ENCODE measurements around the gene SHC2.

DNA sequence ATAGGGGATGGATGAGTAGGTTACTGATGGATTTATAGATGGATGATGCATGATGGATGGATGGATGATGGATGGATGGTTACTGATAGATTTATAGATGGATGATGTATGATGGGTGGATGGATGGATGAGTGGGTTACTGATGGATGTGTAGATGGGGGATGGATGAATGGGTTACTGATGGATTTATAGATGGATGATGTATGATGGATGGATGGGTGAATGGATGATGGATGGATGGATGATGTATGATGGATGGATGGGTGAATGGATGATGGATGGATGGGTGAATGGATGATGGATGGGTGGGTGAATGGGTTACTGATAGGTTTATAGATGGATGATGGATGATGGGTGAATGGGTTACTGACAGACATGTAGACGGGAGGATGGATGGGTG lies 45.5 kb downstream of the SHC2 start:
- TF ChIP-seq, protein P1, sequence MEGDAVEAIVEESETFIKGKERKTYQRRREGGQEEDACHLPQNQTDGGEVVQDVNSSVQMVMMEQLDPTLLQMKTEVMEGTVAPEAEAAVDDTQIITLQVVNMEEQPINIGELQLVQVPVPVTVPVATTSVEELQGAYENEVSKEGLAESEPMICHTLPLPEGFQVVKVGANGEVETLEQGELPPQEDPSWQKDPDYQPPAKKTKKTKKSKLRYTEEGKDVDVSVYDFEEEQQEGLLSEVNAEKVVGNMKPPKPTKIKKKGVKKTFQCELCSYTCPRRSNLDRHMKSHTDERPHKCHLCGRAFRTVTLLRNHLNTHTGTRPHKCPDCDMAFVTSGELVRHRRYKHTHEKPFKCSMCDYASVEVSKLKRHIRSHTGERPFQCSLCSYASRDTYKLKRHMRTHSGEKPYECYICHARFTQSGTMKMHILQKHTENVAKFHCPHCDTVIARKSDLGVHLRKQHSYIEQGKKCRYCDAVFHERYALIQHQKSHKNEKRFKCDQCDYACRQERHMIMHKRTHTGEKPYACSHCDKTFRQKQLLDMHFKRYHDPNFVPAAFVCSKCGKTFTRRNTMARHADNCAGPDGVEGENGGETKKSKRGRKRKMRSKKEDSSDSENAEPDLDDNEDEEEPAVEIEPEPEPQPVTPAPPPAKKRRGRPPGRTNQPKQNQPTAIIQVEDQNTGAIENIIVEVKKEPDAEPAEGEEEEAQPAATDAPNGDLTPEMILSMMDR (IDR thresholded peaks at IDR 0.05; ENCODE audit: low read length), result no peak
- TF ChIP-seq EZH2 (IDR thresholded peaks at IDR 0.05; ENCODE audit: borderline replicate concordance, low read length), result no peak
